HCT116 (cell line): Measurements from ENCODE around the gene APLF. TPM values are rescaled to one million over a fixed set of nuclear protein-coding genes. Genes with fewer than 3 reads are reported as not detected.

Experiments
- ATAC-seq: fragments of 200-7000 bp; cut with Tn5 transposase; 2 replicates; pipeline ENCODE4 v1.9.1; 2020; ENCODE audit warnings: mild to moderate bottlenecking, moderate library complexity
- BruUV-seq: library from RNA; stranded (reverse); fragments of 400-500 nt; replicated peaks from 2 replicates; lab custom pipeline; 2021; lab: Mats Ljungman, UMichigan
- CTCF ChIA-PET: fragments of 300-600 bp; sonication (Branson Sonifier 250); formaldehyde crosslinking; loops from one replicate; lab custom pipeline; 2021; ENCODE audit warnings: antibody characterized with exemption; lab: Charles Lee
- POLR2A ChIA-PET: fragments of 300-600, 350-600 bp; sonication (Branson Sonifier 250); formaldehyde crosslinking; loops from one replicate; lab custom pipeline; 2021; ENCODE audit warnings: antibody characterized with exemption; lab: Charles Lee
- RAD21 ChIA-PET, 2 experiments: fragments of 300-600 bp; sonication (Branson Sonifier 250); formaldehyde crosslinking; loops; one replicate each; lab custom pipeline; 2023; ENCODE audit warnings: low total read pairs in 2 of 2; ENCODE audit not compliant: uncharacterized antibody in 2 of 2, unreplicated experiment in 2 of 2, low non-redundant PET in 1 of 2; lab: Charles Lee
- DNase-seq: peaks from one replicate; pipeline ENCODE4 v3.0.0-alpha.2; 2010; ENCODE audit warnings: low read depth, low spot score
- H2AFZ ChIP-seq: fragments of 200-600 bp; shearing (Covaris generic), sonication (generic); 2 replicates; pipeline ENCODE4 v1.6.1; 2017; ENCODE audit warnings: low read depth, mixed run types, mixed read lengths, antibody characterized with exemption, low read length; ENCODE audit not compliant: poor library complexity, severe bottlenecking
- H3K27ac ChIP-seq: 2 replicates; pipeline ENCODE4 v1.5.1; 2012; ENCODE audit warnings: low read depth, low read length
- H3K27me3 ChIP-seq: fragments of 200-600 bp; sonication (generic); 2 replicates; pipeline ENCODE4 v1.6.1; 2016; ENCODE audit warnings: mixed run types, low read length, mixed read lengths; ENCODE audit not compliant: insufficient read depth
- H3K36me3 ChIP-seq, 2 experiments: fragments of 200-500 bp in 1 of 2; fragments of 200-600 bp in 1 of 2; sonication (Bioruptor generic) in 1 of 2; sonication (generic) in 1 of 2; 2 replicates each; pipeline versions ENCODE4 v1.5.1 to v1.6.1; 2014 to 2016; ENCODE audit warnings: low read length in 2 of 2, inconsistent platforms in 1 of 2, mixed read lengths in 1 of 2, mixed run types in 1 of 2; ENCODE audit not compliant: insufficient read depth in 2 of 2, control insufficient read depth in 1 of 2
- H3K4me1 ChIP-seq, 2 experiments: fragments of 200-600 bp in 1 of 2; sonication (generic) in 1 of 2; 2 replicates each; pipeline versions ENCODE4 v1.5.1 to v1.6.1; 2012 to 2017; ENCODE audit warnings: low read length in 2 of 2, inconsistent platforms in 1 of 2, mild to moderate bottlenecking in 1 of 2, mixed read lengths in 1 of 2, mixed run types in 1 of 2, moderate library complexity in 1 of 2; ENCODE audit not compliant: insufficient read depth in 2 of 2, control insufficient read depth in 1 of 2
- H3K4me2 ChIP-seq: fragments of 200-600 bp; sonication (generic); 2 replicates; pipeline ENCODE4 v1.6.1; 2017; ENCODE audit warnings: mixed run types, low read length, mixed read lengths
- H3K4me3 ChIP-seq, 2 experiments: fragments of 200-600 bp in 1 of 2; sonication (generic) in 1 of 2; replicated peaks in 1 of 2; 2 replicates each; pipeline ENCODE4 v1.5.1; 2011 to 2016; ENCODE audit warnings: low read length in 2 of 2, control low read depth in 1 of 2, low read depth in 1 of 2, mild to moderate bottlenecking in 1 of 2, mixed read lengths in 1 of 2, mixed run types in 1 of 2
- H3K79me2 ChIP-seq: fragments of 200-600 bp; sonication (generic); 2 replicates; pipeline ENCODE4 v1.6.1; 2017; ENCODE audit warnings: mild to moderate bottlenecking, mixed run types, low read length, moderate library complexity, mixed read lengths; ENCODE audit not compliant: insufficient read depth
- H3K9ac ChIP-seq: fragments of 200-600 bp; sonication (generic); 2 replicates; pipeline ENCODE4 v1.6.1; 2016; ENCODE audit warnings: low read length, mixed read lengths
- H3K9me2 ChIP-seq: fragments of 200-600 bp; sonication (generic), shearing (Covaris generic); 2 replicates; pipeline ENCODE4 v1.6.1; 2017; ENCODE audit warnings: mixed run types, mild to moderate bottlenecking, moderate library complexity; ENCODE audit not compliant: insufficient read depth
- H3K9me3 ChIP-seq, 2 experiments: fragments of 200-500 bp in 1 of 2; fragments of 200-600 bp in 1 of 2; sonication (Bioruptor generic) in 1 of 2; sonication (generic) in 1 of 2; 2 replicates each; pipeline ENCODE4 v1.6.1; 2014 to 2017; ENCODE audit warnings: low read length in 2 of 2, mixed read lengths in 2 of 2, inconsistent platforms in 1 of 2, low read depth in 1 of 2, mild to moderate bottlenecking in 1 of 2, mixed run types in 1 of 2, moderate library complexity in 1 of 2; ENCODE audit not compliant: control insufficient read depth in 1 of 2, insufficient read depth in 1 of 2
- H4K20me1 ChIP-seq: fragments of 200-600 bp; sonication (generic), shearing (Covaris generic); 2 replicates; pipeline ENCODE4 v1.6.1; 2017; ENCODE audit warnings: mixed run types, mild to moderate bottlenecking, moderate library complexity; ENCODE audit not compliant: insufficient read depth
- CBX3 ChIP-seq: IDR thresholded peaks from 2 replicates; pipeline ENCODE4 v1.6.1; 2012; ENCODE audit warnings: low read depth
- CEBPB ChIP-seq: IDR thresholded peaks from 2 replicates; pipeline ENCODE4 v1.6.1; 2012; ENCODE audit warnings: low read depth
- FOSL1 ChIP-seq: IDR thresholded peaks from 2 replicates; pipeline ENCODE4 v1.6.1; 2012; ENCODE audit warnings: low read depth
- POLR2A ChIP-seq: IDR thresholded peaks from 2 replicates; pipeline ENCODE4 v1.7.0; 2011; ENCODE audit warnings: borderline replicate concordance; ENCODE audit not compliant: insufficient read depth, insufficient read length; ENCODE audit errors: extremely low read depth
- POLR2AphosphoS5 ChIP-seq: IDR thresholded peaks from 2 replicates; pipeline ENCODE4 v1.6.1; 2011; ENCODE audit warnings: mild to moderate bottlenecking, low read depth, low read length, moderate library complexity
- RAD21 ChIP-seq: IDR thresholded peaks from 2 replicates; pipeline ENCODE4 v1.6.1; 2012; ENCODE audit warnings: low read depth, mild to moderate bottlenecking
- SIN3A ChIP-seq: IDR thresholded peaks from 2 replicates; pipeline ENCODE4 v1.6.1; 2012; ENCODE audit warnings: low read depth
- SP1 ChIP-seq: IDR thresholded peaks from 2 replicates; pipeline ENCODE4 v1.6.1; 2012; ENCODE audit warnings: low read depth
- SRF ChIP-seq: IDR thresholded peaks from 2 replicates; pipeline ENCODE4 v1.6.1; 2012; ENCODE audit warnings: low read depth
- TCF7L2 ChIP-seq: IDR thresholded peaks from 2 replicates; pipeline ENCODE4 v1.7.0; 2011; ENCODE audit warnings: borderline replicate concordance, inconsistent platforms; ENCODE audit not compliant: insufficient read depth, insufficient read length; ENCODE audit errors: extremely low read depth
- YY1 ChIP-seq: IDR thresholded peaks from 2 replicates; pipeline ENCODE4 v1.6.1; 2011; ENCODE audit warnings: low read length, low read depth, moderate library complexity, mild to moderate bottlenecking; ENCODE audit not compliant: insufficient replicate concordance; ENCODE audit errors: extremely low read depth
- ZNF274 ChIP-seq: fragments of 200-500 bp; sonication (Bioruptor generic); IDR thresholded peaks from 2 replicates; pipeline ENCODE4 v1.6.1; 2014; ENCODE audit warnings: mild to moderate bottlenecking, low read depth, low read length, inconsistent platforms
- intact Hi-C: fragments of 100-400 bp; cut with micrococcal nuclease; formaldehyde crosslinking; loops from 2 replicates; pipeline ENCODE4 v1.10.0; 2022
- total RNA-seq: library from RNA; stranded (reverse); gene quantifications from one replicate; pipeline ENCODE4 v1.2.1, GENCODE V29; 2021; ENCODE audit not compliant: unreplicated experiment
- TF ChIP-seq, protein P1 (sequence below): IDR thresholded peaks from 2 replicates; pipeline ENCODE4 v1.6.1; 2012; ENCODE audit warnings: low read depth
- TF ChIP-seq, protein P2 (sequence below): IDR thresholded peaks from 2 replicates; pipeline ENCODE4 v1.6.1; 2011; ENCODE audit warnings: mild to moderate bottlenecking, low read length, moderate library complexity; ENCODE audit not compliant: insufficient replicate concordance; ENCODE audit errors: extremely low read depth
- TF ChIP-seq, protein P3 (sequence below): IDR thresholded peaks from 2 replicates; pipeline ENCODE4 v1.6.1; 2012

The APLF gene
- total RNA-seq, 1 experiment from 2014 or later = 1.6 TPM

DNA sequence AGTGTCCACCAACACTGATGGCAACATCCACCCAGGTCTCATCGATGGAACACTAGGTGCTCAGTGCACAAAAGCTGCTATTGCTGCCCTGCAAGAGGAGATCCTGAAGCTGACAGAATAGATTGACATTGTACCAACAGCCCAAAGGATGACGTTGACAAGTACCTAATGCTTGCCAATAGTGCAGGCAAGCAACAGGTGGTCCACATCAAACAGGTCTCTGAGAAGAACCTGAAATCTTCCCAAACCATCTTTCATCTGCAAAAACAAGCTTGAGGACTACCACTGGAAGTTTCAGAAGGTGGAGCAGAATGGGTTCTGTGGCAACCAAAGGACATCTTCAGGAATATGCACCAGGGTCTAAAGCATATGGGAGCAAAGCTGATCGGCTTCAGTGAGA, 160.2 kb downstream of the APLF start:
- no peaks in the 10 kb centered on the region for H4K20me1 ChIP-seq
- no peaks in the 10 kb centered on the region for H3K36me3 ChIP-seq
- ChIA-PET RAD21 (no interaction called here), POLR2A (no interaction called here), CTCF (no interaction called here)
- no peaks in the 10 kb centered on the region for H3K9me2 ChIP-seq
- H3K4me1 ChIP-seq = no peaks in the 10 kb centered on the region
- H3K27ac ChIP-seq = no peak overlapping the region
- H3K27me3 ChIP-seq = no peaks in the 10 kb centered on the region
- no TSS peak for BruUV-seq
- TF ChIP-seq CBX3 (no peak), TCF7L2 (no peak), FOSL1 (no peak), CEBPB (no peak), YY1 (no peak), ZNF274 (no peak), POLR2AphosphoS5 (no peak), POLR2A (no peak), SP1 (no peak), SIN3A (no peak), RAD21 (no peak), SRF (no peak)
- TF ChIP-seq, protein P1, sequence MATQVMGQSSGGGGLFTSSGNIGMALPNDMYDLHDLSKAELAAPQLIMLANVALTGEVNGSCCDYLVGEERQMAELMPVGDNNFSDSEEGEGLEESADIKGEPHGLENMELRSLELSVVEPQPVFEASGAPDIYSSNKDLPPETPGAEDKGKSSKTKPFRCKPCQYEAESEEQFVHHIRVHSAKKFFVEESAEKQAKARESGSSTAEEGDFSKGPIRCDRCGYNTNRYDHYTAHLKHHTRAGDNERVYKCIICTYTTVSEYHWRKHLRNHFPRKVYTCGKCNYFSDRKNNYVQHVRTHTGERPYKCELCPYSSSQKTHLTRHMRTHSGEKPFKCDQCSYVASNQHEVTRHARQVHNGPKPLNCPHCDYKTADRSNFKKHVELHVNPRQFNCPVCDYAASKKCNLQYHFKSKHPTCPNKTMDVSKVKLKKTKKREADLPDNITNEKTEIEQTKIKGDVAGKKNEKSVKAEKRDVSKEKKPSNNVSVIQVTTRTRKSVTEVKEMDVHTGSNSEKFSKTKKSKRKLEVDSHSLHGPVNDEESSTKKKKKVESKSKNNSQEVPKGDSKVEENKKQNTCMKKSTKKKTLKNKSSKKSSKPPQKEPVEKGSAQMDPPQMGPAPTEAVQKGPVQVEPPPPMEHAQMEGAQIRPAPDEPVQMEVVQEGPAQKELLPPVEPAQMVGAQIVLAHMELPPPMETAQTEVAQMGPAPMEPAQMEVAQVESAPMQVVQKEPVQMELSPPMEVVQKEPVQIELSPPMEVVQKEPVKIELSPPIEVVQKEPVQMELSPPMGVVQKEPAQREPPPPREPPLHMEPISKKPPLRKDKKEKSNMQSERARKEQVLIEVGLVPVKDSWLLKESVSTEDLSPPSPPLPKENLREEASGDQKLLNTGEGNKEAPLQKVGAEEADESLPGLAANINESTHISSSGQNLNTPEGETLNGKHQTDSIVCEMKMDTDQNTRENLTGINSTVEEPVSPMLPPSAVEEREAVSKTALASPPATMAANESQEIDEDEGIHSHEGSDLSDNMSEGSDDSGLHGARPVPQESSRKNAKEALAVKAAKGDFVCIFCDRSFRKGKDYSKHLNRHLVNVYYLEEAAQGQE = no peak
- TF ChIP-seq, protein P2, sequence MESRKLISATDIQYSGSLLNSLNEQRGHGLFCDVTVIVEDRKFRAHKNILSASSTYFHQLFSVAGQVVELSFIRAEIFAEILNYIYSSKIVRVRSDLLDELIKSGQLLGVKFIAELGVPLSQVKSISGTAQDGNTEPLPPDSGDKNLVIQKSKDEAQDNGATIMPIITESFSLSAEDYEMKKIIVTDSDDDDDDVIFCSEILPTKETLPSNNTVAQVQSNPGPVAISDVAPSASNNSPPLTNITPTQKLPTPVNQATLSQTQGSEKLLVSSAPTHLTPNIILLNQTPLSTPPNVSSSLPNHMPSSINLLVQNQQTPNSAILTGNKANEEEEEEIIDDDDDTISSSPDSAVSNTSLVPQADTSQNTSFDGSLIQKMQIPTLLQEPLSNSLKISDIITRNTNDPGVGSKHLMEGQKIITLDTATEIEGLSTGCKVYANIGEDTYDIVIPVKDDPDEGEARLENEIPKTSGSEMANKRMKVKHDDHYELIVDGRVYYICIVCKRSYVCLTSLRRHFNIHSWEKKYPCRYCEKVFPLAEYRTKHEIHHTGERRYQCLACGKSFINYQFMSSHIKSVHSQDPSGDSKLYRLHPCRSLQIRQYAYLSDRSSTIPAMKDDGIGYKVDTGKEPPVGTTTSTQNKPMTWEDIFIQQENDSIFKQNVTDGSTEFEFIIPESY = no peak
- TF ChIP-seq, protein P3, sequence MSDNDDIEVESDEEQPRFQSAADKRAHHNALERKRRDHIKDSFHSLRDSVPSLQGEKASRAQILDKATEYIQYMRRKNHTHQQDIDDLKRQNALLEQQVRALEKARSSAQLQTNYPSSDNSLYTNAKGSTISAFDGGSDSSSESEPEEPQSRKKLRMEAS = no peak
- no peaks in the 10 kb centered on the region for H3K79me2 ChIP-seq
- no peaks in the 10 kb centered on the region for H3K9me3 ChIP-seq
- intact Hi-C loops = no loop called here
- no peak overlapping the region for H3K4me3 ChIP-seq
- no peak overlapping the region for H3K4me2 ChIP-seq
- ATAC-seq = no peak
- no peak for DNase-seq
- H2AFZ ChIP-seq = no peak overlapping the region
- H3K9ac ChIP-seq = no peak overlapping the region

Other genes with a start within 250 kb of the APLF start
- gene PPP3R1, start 215.1 kb upstream of the APLF start, total RNA-seq = 69.9 TPM
- gene CNRIP1, start 147.6 kb upstream of the APLF start, total RNA-seq = not detected
- 0.22 TPM for gene PLEK, start 102.3 kb upstream of the APLF start, total RNA-seq
- 0.91 TPM for gene FBXO48, start 291 bp upstream of the APLF start, total RNA-seq
- gene PROKR1, start 176.0 kb downstream of the APLF start, total RNA-seq = not detected